Endometrial microvascular endothelial cells (primary cell): Measurements from ENCODE around the gene NOL4L. TPM values are rescaled to one million over a fixed set of nuclear protein-coding genes. Genes with fewer than 3 reads are reported as not detected.

Experiments used
- in situ Hi-C: cut with HindIII; loops from 2 replicates; pipeline ENCODE4 v1.10.0; 2017; ENCODE audit warnings: low sequenced_read_pairs, low pct_unique_long_range_greater_than_20kb; ENCODE audit errors: inconsistent ontology term
- total RNA-seq: library from RNA; depleted of rRNA; stranded (reverse); fragments of >200 nt; gene quantifications from one replicate; pipeline ENCODE4 v1.2.3, GENCODE V29; 2015; ENCODE audit errors: inconsistent ontology term

The NOL4L gene
- total RNA-seq, 1 donor from 2014 or later, result 25.6 TPM

GRCh38 chr20:32567384-32568178 lies 17.6 kb downstream of the NOL4L start:
- in situ Hi-C loops, result no loop called here

GRCh38 chr20:32566379-32567374 lies 18.5 kb downstream of the NOL4L start:
- in situ Hi-C loops, result no loop called here

GRCh38 chr20:32565735-32566032 lies 19.4 kb downstream of the NOL4L start:
- in situ Hi-C loops, result no loop called here

GRCh38 chr20:32564921-32565734 lies 20.0 kb downstream of the NOL4L start:
- in situ Hi-C loops, result no loop called here

GRCh38 chr20:32564440-32564839 lies 20.7 kb downstream of the NOL4L start:
- in situ Hi-C loops, result no loop called here

GRCh38 chr20:32563311-32564272 lies 21.5 kb downstream of the NOL4L start:
- in situ Hi-C loops, result no loop called here

- in situ Hi-C loops, result no loop called here
These were observed 22.6 kb downstream of the NOL4L start for GRCh38 chr20:32562495-32562911.

GRCh38 chr20:32560989-32561830 lies 23.9 kb downstream of the NOL4L start:
- in situ Hi-C loops, result no loop called here

GRCh38 chr20:32560482-32560988 lies 24.6 kb downstream of the NOL4L start:
- in situ Hi-C loops, result no loop called here

- in situ Hi-C loops, result no loop called here
These were observed 25.3 kb downstream of the NOL4L start for GRCh38 chr20:32559753-32560380.

GRCh38 chr20:32559205-32559752 lies 25.9 kb downstream of the NOL4L start:
- in situ Hi-C loops, result no loop called here

GRCh38 chr20:32558526-32558925 lies 26.6 kb downstream of the NOL4L start:
- in situ Hi-C loops, result no loop called here

GRCh38 chr20:32557319-32557718 lies 27.8 kb downstream of the NOL4L start:
- in situ Hi-C loops, result no loop called here

- in situ Hi-C loops, result no loop called here
These were observed 28.6 kb downstream of the NOL4L start for GRCh38 chr20:32556312-32557184.

- in situ Hi-C loops, result no loop called here
These were observed 29.5 kb downstream of the NOL4L start for GRCh38 chr20:32555584-32555983.

- in situ Hi-C loops, result no loop called here
These were observed 30.2 kb downstream of the NOL4L start for GRCh38 chr20:32554965-32555289.
